Measurements from ENCODE around the gene DENND1B.
"Not testable (repeated sequence)": the region's sequence is repeated elsewhere in the genome, so short reads cannot be mapped to it uniquely, and the experiment has no call there.

GRCh38 chr1:197491505-197491904 lies 283.8 kb downstream of the DENND1B start:
- TF ChIP-seq, protein P1, sequence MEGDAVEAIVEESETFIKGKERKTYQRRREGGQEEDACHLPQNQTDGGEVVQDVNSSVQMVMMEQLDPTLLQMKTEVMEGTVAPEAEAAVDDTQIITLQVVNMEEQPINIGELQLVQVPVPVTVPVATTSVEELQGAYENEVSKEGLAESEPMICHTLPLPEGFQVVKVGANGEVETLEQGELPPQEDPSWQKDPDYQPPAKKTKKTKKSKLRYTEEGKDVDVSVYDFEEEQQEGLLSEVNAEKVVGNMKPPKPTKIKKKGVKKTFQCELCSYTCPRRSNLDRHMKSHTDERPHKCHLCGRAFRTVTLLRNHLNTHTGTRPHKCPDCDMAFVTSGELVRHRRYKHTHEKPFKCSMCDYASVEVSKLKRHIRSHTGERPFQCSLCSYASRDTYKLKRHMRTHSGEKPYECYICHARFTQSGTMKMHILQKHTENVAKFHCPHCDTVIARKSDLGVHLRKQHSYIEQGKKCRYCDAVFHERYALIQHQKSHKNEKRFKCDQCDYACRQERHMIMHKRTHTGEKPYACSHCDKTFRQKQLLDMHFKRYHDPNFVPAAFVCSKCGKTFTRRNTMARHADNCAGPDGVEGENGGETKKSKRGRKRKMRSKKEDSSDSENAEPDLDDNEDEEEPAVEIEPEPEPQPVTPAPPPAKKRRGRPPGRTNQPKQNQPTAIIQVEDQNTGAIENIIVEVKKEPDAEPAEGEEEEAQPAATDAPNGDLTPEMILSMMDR (IDR thresholded peaks at IDR 0.05), result not testable (repeated sequence)
- not testable (repeated sequence) for TF ChIP-seq POLR2A (IDR thresholded peaks at IDR 0.05)
